ENCODE data around the gene IER5. TPM values are rescaled to one million over a fixed set of nuclear protein-coding genes. Genes with fewer than 3 reads are reported as not detected.

Gene IER5
- polyA plus RNA-seq, 2 of the 4 experiments (the other 2 are of a cell fraction): 26.8 to 40.2 TPM

GRCh38 chr1:181081395-181081794 is 7.1 kb upstream of the IER5 start:
- Histone ChIP-seq H3K4me1 (peaks cover 62% of the 10 kb centered on the region), H3K4me3 (no peak overlapping the region), H3K4me2 (peak overlapping the region; percentile 26; the same call in 2 of the 3 replicates), H3K9me3 (no peaks in the 10 kb centered on the region), H3K27ac (peak overlapping the region; percentile 31 to 72; a peak in 5 of 6 replicates)
- ChIA-PET CTCF (interaction anchor here (0.7 to 3.9 kb wide), 5 partner anchors 44 to 86 kb away, joined by 3 to 41 read pairs (median 3); partner anchors contain the start of gene STX6), POLR2A (interaction anchor here (1.6 to 2.6 kb wide), 2 partner anchors 8 to 23 kb away, joined by 6 to 7 read pairs; no protein-coding TSS in a partner anchor)
- FAIRE-seq: no peak
- 30% methylated on average over 3 of the region's 3 CpGs for WGBS (ENCODE audit: missing lambda C conversion rate)
- ATAC-seq: peak in 1 of 2 experiments; percentile 22; a peak in 3 of 6 replicates
- no peak for DNase-seq (ENCODE audit: low read depth in 1 of 2, low spot score in 1 of 2)
- TF ChIP-seq HEYL (CRISPR knock-in tag; IDR thresholded peaks at IDR 0.05) (no peak), FOSL2 (IDR thresholded peaks at IDR 0.05) (no peak), FOSL2 (CRISPR knock-in tag; IDR thresholded peaks at IDR 0.05) (peak; percentile 8; the same call in 1 of the 2 replicates), MAFK (IDR thresholded peaks at IDR 0.05; ENCODE audit: partially characterized antibody) (peak; percentile 17)

- Histone ChIP-seq H3K4me1 (peaks cover 51% of the 10 kb centered on the region), H3K27ac (peak overlapping the region in 1 of 2 experiments; percentile 84; a peak in 3 of 6 replicates), H3K4me3 (no peak overlapping the region), H3K9me3 (no peaks in the 10 kb centered on the region), H3K4me2 (peak overlapping the region; percentile 3; the same call in 1 of the 3 replicates)
- ChIA-PET POLR2A (interaction anchor here (0.6 to 2.1 kb wide), 4 partner anchors 14 to 61 kb away, joined by 3 to 9 read pairs (median 4); partner anchors contain the start of gene STX6), CTCF (interaction anchor here (0.6 to 48.3 kb wide), 15 partner anchors 9 to 568 kb away, joined by 3 to 774 read pairs (median 4); no protein-coding TSS in a partner anchor)
- FAIRE-seq (no peak), DNase-seq (ENCODE audit: low read depth in 1 of 2, low spot score in 1 of 2) (peak in 1 of 2 experiments; percentile 80), ATAC-seq (peak; percentile 27 to 59; a peak in 4 of 6 replicates)
- TF ChIP-seq ZNF302 (CRISPR knock-in tag; IDR thresholded peaks at IDR 0.05) (no peak), FOSL2 (IDR thresholded peaks at IDR 0.05) (no peak), FOSL2 (CRISPR knock-in tag; IDR thresholded peaks at IDR 0.05) (no peak), SMC3 (IDR thresholded peaks at IDR 0.05) (peak; percentile 80), RAD21 (conservative IDR thresholded peaks at IDR 0.05 in 1 of 2, IDR thresholded peaks at IDR 0.05 in 1 of 2) (peak; percentile 85 to 93), CTCF (IDR thresholded peaks at IDR 0.05) (peak; percentile 70), KDM5A (IDR thresholded peaks at IDR 0.05) (no peak), MAFK (IDR thresholded peaks at IDR 0.05; ENCODE audit: partially characterized antibody) (peak; percentile 61), ELK1 (IDR thresholded peaks at IDR 0.05; ENCODE audit: low read depth, low read length) (no peak)
- 36% methylated on average over 6 of the region's 6 CpGs for WGBS (ENCODE audit: missing lambda C conversion rate)
These were observed 4.5 kb upstream of the IER5 start for GRCh38 chr1:181083842-181084605.

- TF ChIP-seq KDM5A (IDR thresholded peaks at IDR 0.05) (no peak), GATA3 (IDR thresholded peaks at IDR 0.05; ENCODE audit: borderline replicate concordance) (no peak), POLR2AphosphoS2 (conservative IDR thresholded peaks at IDR 0.05; ENCODE audit: low read length) (no peak), BCL3 (IDR thresholded peaks at IDR 0.05) (no peak), TP53 (CRISPR knock-in tag; IDR thresholded peaks at IDR 0.05) (no peak), MAX (IDR thresholded peaks at IDR 0.05) (no peak), CBX2 (IDR thresholded peaks at IDR 0.05; ENCODE audit: borderline replicate concordance, low read depth) (no peak), JUN (IDR thresholded peaks at IDR 0.05) (no peak), ESRRA (IDR thresholded peaks at IDR 0.05; ENCODE audit: borderline replicate concordance, low read length) (no peak), HEYL (CRISPR knock-in tag; IDR thresholded peaks at IDR 0.05) (no peak), PHF8 (IDR thresholded peaks at IDR 0.05; ENCODE audit: borderline replicate concordance, low read depth) (no peak), RFX5 (IDR thresholded peaks at IDR 0.05) (no peak), MYC (IDR thresholded peaks at IDR 0.05; ENCODE audit: borderline replicate concordance, low read length) (no peak), CHD2 (IDR thresholded peaks at IDR 0.05; ENCODE audit: low read length, partially characterized antibody) (no peak), ZSCAN20 (CRISPR knock-in tag; IDR thresholded peaks at IDR 0.05) (no peak)
- Histone ChIP-seq H3K4me2 (peak overlapping the region; percentile 3; the same call in 1 of the 3 replicates), H3K4me1 (peaks cover 45% of the 10 kb centered on the region), H3K27ac (peak overlapping the region in 1 of 2 experiments; percentile 84; a peak in 3 of 6 replicates), H3K4me3 (no peak overlapping the region), H3K9me3 (no peaks in the 10 kb centered on the region)
- no peak for DNase-seq (ENCODE audit: low read depth in 1 of 2, low spot score in 1 of 2)
- CTCF ChIA-PET: interaction anchor here (0.7 to 48.3 kb wide), 11 partner anchors 10 to 203 kb away, joined by 3 to 774 read pairs (median 4); no protein-coding TSS in a partner anchor
- POLR2A ChIA-PET: interaction anchor here (1.0 to 2.1 kb wide), 3 partner anchors 13 to 62 kb away, joined by 3 to 9 read pairs (median 4); partner anchors contain the start of gene STX6
- no peak for ATAC-seq
- no peak for FAIRE-seq
- 71% methylated on average over 4 of the region's 4 CpGs for WGBS (ENCODE audit: missing lambda C conversion rate)
These were observed 3.9 kb upstream of the IER5 start for GRCh38 chr1:181084606-181084969.
